Upper lobe of left lung (tissue), 4 donors: ENCODE data around the gene KIAA0232.

Source experiments
- CTCF ChIP-seq, 6 experiments: fragments of 450-650 bp in 4 of 6; fragments of 200-600 bp in 2 of 6; sonication (generic) in 2 of 6; IDR thresholded peaks; one replicate each; pipeline ENCODE4 v1.5.1; 2016 to 2019; ENCODE audit warnings: antibody characterized with exemption in 6 of 6
- POLR2A ChIP-seq, 4 donors: fragments of 450-650 bp; IDR thresholded peaks; one replicate each; pipeline ENCODE4 v1.5.1; 2016 to 2017; ENCODE audit warnings: antibody characterized with exemption in 4 of 4, mild to moderate bottlenecking in 2 of 4

GRCh38 chr4:6900181-6900812, 117.8 kb downstream of the KIAA0232 start:
- TF ChIP-seq CTCF (IDR thresholded peaks at IDR 0.05) (no peak), POLR2A (IDR thresholded peaks at IDR 0.05) (no peak)
